Hepatic stellate cell (primary cell): ENCODE data around the gene OR5T3.
"Not testable (repeated sequence)": the region's sequence is repeated elsewhere in the genome, so short reads cannot be mapped to it uniquely, and the experiment has no call there.

Source experiments
- DNase-seq: peaks from one replicate; pipeline ENCODE4 v3.0.0; 2011; ENCODE audit warnings: low spot score

OR5T3 gene

DNA sequence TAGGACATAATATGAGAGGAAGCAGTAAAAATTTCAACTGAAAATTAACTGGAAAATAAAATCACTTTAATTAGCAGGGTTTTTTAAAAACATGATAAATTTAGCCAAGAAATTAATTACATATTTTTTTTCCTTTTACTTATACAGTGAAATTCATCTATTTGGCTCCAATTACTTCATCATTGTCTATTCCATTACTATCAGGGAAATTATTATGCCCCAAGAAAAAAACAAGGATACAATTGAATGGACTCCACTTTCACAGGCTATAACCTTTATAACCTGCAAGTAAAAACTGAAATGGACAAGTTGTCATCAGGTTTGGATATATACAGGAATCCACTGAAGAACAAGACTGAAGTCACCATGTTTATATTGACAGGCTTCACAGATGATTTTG, at the start of gene OR5T3:
Gene OR5T3, plus strand, starts transcription at position 301 of the 400 bp plus-strand sequence. Its CDS starts 0 bp downstream, at position 301.
- no peak for DNase-seq

DNA sequence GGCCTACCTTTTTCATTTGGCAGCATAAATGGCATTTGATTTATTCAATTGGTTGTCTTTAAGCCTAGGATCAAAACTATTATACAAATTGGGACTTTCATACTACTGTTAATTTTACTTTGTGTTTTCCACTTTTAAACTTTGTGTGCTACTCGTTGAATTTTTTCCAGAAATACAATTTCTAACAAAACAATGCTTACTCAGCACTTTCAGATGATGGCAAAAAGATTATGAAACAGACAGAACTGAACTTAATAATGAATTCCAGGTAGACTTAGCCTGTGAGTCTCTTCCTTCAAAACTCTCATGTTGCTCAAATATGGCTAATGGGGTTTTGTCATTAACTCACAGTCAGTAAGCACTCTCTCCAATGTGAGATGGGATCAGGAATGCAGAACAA, 44.3 kb upstream of the OR5T3 start:
- no peak for DNase-seq

DNA sequence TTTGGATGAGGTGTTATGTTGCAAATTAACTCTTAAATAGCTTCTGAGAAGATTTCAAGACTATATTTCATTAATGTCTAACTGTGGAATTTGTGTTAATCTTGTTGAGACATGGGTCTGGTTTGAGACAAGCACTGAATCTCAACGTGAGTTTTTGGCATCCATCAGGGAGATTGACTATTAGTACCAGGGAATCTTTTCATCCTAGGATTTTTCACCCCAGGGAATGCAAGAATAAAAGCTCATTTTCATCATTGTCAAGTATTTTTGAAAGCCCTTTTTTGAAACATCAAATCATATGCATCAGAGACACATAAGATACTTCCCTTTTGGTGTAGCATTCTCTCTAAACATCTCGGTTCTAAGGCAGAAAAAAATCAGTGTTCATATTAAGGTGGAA, 37.5 kb upstream of the OR5T3 start:
- DNase-seq, result no peak

DNA sequence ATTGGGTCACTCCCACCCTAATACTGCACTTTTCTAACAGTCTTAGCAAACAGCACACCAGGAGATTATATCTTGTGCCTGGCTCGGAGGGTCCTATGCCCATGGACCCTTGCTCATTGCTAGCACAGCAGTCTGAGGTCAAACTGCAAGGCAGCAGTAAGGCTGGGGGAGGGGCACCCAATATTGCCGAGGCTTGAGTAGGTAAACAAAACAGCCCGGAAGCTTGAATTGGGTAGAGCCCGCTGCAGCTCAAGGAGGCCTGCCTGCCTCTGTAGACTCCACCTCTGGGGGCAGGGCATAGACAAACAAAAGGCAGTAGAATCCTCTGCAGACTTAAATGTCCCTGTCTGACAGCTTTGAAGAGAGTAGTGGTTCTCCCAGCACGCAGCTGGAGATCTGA, 32.3 kb upstream of the OR5T3 start:
- not testable (repeated sequence) for DNase-seq

DNA sequence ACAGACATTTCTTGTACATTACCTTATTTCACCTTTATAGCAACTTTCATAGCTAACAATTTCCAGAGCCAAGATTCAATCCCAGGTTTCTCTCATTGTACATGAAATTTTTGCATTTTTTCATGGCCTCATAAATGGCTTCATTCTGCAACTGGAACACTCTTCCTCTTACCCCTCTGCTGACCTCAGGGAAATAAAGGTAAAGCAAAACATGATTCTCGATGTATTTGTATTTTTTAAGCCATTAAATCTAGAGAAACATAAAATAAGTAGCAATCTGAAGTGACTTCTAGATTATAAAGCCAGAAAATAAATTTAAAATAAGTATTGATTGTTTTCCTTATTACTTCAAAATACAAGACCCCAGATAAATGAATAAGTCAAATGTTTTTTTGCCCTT, 17.9 kb upstream of the OR5T3 start, which contains the start of gene OR5T2:
Gene OR5T2, minus strand, starts transcription at position 101 of the 400 bp plus-strand sequence. CDS start 1,193 bp downstream, outside the sequence.
- no peak for DNase-seq

DNA sequence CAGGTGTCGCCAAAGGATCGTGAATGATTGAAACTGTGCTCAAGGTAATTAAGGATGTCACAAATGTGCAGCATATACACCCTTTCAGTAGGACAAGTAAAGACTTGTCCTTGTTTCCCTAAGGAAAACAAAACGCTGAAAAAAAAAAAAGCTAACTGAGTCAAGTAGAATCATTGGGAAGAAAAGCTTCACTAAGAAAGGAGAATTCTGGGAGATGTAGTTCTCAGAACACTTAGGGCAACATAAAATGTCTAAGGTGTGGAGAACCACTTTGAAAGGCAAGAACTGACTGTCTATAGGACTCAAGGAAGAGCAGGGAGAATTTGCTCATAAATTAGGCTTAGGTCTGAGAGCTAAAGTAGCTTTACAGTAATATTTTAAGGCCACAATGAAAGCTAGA, 19.0 kb downstream of the OR5T3 start:
- no peak for DNase-seq

DNA sequence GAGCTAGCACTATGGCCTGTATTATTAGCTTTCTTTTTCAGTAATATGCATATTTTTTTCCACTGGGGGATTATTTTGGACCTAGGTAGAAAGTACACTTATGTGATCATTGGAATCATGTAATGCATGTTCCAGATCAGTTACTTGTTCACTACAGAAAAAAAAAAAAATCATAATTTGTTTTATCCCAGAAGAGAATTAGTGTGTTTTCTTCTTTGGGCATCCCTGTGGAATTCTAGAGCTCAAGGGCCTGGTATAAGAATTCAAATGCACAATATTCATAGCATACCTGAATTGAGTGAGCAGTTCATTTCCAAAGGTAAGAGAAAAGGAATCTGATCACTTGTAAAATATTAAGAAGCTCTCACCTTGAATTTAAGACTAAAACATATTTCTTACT, 21.8 kb downstream of the OR5T3 start, which contains the start of gene OR5T1:
Gene OR5T1, plus strand, starts transcription at position 301 of the 400 bp plus-strand sequence. CDS start 1,485 bp downstream, outside the sequence.
- DNase-seq, result no peak

DNA sequence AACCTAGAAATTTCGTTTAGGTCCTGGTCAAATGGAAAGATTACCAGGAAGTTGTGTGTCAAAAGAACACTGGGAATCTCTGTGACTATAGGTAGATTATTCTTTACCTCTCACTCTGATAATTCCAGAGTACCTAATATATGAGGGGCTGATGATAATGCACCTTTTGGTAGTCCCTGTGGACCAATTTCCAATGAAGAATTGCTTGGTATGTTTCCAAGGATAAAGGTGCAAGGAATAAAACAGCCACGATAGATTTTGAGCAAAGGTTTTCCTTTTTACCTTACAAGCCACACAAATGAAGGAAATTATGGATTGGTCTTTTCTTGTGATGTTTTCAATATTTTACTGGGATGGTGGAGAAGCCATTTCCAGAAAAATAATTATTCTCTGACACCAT, 40.1 kb downstream of the OR5T3 start, which contains the start of gene OR8H1:
Gene OR8H1, minus strand, starts transcription at position 101 of the 400 bp plus-strand sequence. CDS start 1,192 bp downstream, outside the sequence.
- DNase-seq, result no peak

DNA sequence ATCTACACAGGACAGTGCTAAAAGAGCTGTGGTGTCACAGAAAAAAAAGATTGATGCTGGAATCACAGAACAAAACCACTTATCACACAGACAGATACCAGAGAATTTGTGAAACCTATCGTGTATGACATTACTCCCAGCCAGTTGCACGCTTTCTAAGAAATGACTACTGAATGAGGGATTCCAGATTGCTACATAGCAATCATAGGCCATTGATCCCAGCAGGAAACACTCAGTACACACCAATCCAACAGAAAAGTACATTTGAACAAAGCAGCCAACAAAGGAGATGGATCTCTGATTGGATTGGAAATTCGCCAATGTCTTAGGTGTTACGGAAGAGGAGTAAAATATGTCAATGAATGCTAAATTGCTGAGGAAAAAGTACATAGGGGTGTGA, 44.8 kb downstream of the OR5T3 start:
- DNase-seq, result no peak
